Activated gamma-delta T cell (primary cell): ENCODE results near the gene ZBTB20.

Experiments
- DNase-seq: peaks from one replicate; lab custom pipeline; 2025; lab: John Stamatoyannopoulos, UW

The ZBTB20 gene

GRCh38 chr3:114674036-114674435, 473.1 kb downstream of the ZBTB20 start:
- DNase-seq = no peak

- DNase-seq = no peak
Observed at GRCh38 chr3:114673481-114673880, 473.6 kb downstream of the ZBTB20 start.

DNA sequence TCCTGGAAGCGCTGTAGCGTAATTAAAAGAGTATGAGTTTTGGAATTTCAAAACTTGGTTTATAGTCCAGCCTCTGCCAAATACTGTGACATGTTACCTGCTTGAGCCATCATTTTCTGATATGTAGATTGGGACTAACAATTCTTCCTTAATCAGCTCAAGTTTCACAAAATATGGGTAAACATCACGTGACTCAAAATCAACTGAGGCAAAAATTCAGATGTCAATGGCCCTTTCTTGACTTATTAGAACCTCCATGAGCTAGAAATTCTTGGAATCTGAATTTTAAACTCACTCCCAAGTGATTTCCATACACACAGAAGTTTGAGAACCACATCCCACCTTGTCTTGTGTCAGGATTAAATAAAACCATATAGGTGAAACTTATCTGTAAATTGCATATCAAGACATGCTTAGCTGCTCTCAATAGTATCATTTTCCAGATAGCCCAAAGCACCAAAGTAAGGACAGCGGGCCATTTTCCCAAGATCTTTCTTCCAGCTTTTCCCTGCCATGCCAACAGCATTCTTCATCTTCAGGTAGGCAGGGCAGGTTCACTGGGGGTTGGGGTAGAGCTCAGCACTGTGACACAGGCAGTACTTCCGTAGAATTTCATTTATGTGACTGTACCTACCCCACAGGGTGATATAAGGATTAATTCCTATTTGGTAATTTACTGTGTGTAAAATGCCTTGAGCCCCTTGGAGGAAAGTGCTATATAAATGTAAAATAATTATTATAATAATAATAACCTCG, 474.2 kb downstream of the ZBTB20 start:
- DNase-seq = no peak

- no peak for DNase-seq
Observed at GRCh38 chr3:114671741-114672510, 475.2 kb downstream of the ZBTB20 start.

DNA sequence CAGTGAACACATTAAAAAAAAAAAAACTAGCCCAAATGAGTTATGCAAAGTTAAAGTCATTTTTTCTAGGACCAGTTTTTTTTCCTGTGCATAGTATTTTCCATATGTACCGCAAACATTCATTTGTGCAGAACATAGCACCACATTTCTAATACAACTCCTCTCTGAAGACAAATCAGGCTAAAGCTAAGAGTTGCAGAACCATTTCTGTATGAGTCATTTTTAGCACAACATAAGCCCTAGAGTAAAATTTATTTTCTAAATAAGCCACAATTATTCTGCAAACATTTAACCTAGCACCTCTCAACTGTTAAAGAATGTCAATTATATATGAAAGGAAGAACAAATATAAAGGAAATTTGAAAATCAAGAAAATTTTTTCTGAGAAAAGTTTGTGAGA, 477.5 kb downstream of the ZBTB20 start:
- no peak for DNase-seq

DNA sequence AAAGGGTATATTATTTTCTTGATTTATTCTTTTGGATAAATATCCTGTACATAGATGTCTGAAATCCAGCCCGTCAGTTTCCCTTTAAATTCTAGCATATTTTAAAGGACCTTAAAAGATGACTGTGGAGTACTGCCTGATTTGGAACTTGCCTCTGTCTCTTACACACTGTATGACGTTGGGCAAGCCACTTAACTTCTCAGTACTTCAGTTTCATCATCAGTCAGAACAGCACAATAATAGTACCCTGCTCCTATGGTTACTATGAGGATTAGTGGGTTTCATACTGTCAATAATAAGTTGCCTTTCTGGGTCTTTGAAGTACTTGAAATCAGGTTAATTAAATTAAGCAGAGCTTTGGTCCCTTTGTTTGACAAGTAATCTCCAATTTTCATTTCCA, 479.0 kb downstream of the ZBTB20 start:
- DNase-seq = no peak

GRCh38 chr3:114666623-114667022, 480.5 kb downstream of the ZBTB20 start:
- DNase-seq = no peak

DNA sequence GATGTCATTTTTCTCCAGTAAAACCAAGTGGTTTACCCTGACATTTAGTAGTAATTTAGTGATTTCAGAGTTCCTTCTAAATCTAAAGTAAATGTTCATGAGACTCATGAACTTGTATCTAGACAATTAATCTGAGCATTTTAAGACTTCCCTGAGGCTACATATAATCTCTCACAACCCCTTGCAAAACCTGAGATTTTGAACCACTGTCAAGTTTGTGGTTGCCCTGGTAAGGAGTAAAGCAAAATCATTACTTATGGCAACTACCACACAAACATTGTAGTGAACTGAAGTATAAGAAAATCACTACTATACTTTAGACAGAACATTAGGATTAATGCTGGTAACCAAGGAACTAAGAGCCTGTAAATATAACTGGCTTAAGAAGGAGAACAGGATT, 483.1 kb downstream of the ZBTB20 start:
- DNase-seq = no peak

DNA sequence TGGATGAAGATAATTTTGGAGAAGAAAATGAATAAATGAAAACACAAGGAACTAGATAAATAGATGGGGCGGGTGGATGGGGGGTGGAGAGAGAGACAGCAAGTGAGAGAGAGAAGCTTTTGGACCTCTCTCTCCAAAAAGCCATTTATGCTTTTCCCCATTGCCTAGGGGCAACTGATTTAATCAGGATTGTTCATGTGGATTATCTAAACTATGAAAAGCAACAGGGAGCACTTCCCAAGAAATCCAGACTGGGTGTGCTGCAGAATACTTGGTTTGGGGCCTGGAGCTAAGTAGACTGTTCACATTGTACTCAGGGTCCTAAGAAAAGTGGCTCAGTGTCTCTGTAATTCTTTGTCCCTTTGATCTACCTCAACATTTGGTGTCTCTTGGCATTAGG, 486.3 kb downstream of the ZBTB20 start:
- DNase-seq = no peak

GRCh38 chr3:114660124-114660523, 487.0 kb downstream of the ZBTB20 start:
- DNase-seq = no peak

DNA sequence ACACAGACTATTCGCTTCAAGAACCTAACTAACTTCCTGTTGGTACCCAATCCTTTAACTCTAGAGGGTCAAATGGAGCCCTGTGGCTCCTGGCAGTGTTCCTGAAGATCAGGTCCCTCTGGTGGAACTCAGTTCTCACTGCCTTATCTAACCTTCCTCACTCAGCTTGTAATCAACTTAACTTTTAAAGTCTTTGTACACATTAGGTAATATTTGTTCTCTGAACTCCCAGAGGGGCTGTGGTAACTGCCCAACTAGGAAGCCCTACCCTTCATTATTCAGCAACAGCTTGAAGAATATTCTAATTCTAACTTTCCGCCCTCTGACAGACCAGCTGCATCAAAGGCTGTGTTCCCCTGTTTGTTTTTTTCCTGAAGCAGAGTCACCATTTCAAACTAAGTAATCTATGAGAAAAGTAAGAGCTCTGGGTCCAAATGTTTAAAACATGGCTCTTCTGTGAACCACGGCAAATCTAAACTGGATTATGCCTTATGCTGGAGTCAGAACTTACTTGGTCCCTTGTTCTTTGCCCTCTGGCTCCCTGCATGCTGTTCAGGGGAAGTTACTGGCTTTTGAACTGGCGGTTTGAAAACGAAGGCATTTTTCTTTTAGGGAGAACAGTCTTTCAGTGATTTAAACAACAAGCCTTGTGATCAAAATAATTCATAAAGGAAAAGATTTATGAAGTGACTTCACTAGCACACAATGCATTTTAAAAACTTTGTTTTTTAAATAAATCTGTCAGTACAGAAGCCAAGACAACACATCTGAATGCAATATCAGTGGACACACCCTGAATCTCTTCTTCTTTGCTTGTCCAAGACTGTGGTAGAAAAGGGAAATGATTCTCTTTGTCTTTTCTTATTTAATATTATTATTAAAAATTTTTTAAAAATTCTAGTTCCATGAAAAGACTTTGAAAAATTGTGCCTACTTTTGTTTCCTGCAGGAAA, 487.7 kb downstream of the ZBTB20 start:
- DNase-seq = no peak

GRCh38 chr3:114651555-114651954, 495.5 kb downstream of the ZBTB20 start:
- DNase-seq = no peak

DNA sequence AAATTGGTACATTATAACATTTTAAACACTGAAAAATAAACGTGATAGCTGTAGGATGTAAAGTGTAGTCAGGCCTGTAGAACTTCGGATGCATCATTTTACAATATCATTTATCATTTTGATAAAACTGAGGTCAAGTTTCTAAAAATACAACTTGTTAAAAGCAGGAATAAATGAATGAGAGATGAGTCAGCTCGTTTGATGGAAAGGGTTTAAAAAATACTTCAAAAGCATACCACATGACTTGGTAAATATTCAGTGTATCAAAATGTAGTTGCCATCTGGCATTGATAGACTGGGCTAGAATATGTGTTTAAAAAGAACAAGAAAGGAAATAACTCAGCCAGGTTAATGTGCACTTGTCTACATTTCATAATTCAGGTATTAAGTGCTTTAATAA, 496.3 kb downstream of the ZBTB20 start:
- no peak for DNase-seq

DNA sequence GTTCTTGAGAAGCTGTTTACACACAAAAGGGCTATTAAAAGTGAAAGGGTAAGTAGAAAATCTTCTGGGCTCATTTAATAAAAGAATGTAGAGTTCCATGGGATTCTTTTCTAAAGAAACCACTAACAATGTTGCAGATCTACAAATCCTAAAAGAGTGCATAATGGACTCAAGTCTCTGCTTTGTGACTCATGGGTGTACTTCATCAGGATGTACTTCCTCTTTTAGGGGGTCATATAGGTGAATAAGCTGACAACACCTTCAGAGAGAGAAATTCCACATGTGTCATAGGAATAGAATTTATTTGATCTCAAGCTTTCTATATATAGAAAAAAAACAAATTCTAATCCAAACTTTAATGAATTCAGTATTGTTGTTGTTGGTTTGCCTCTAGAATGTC, 497.8 kb downstream of the ZBTB20 start:
- no peak for DNase-seq

DNA sequence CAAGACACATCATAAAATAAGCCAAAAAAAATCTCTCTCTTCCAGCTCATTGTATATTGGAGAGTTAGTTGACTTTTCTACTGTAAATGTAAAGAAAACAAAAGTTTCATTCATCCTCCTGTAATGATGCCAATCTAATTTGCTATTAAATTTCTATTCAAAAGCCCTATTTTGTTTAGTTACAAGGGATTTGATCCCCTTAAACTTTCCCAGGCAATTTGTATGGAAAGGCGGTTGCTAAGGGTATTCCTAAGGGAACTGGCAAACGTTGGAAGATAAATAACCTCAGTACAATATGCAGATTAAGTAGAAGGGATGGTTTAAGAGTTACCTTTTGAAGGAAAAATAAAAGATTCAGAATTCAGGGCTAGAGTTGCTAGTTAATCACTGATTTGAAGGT, 500.6 kb downstream of the ZBTB20 start:
- DNase-seq = no peak

GRCh38 chr3:114645392-114645791, 501.7 kb downstream of the ZBTB20 start:
- no peak for DNase-seq

- DNase-seq = no peak
Observed at GRCh38 chr3:114644367-114644766, 502.7 kb downstream of the ZBTB20 start.

DNA sequence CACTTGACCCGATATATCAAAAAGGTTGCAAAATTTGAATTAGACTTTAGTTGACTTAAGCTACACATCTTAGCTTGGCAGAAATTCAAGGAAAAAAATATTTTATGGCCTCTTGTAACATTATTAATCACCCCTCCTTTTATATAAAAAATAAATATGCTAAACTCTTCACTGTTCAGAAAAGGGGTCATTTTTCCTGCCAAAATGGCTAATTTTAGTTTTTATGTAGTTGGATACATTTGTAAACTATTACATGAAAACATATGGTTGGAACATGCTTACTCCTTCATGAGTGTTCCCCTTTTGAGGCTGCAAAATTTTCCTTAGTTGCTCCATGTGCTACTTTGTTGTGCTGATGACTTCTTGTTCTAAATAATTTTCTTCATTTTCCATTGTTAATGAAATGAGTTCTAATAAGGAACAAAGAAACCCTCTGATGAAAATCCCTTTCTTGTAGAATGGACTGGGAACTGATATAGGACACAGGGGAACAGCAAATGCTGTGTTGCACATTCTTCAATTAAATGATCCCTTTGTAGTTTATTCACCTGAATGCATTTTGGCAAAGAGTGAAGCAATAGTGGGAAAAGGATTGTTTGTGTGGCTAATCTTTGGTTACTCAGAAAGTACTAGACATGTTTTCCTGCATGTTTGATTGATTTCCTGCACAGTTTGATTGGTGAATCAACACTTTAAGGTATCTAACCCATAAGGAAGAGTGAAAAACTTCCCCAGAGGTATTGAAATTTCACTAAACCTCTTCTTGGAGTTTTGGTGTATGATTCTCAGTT, 503.9 kb downstream of the ZBTB20 start:
- DNase-seq = no peak

DNA sequence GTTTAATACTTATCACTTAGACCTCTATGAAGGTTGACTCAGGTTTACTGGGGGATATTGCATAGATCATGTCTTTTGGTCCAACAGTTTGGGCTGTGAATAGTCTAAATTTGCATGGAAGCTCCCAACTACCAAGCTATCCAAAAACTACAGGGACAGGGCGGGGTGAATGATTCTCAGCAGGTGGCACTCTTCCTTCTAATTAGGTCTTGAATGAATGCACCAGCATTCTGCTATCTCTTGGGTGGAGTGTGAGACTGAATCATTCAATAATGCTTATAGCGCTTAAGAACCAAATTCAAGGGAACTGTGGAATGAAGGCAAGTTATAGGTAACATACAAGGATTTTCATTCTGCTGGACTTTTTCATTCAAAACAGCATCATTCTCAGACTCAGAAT, 507.0 kb downstream of the ZBTB20 start:
- DNase-seq = no peak

DNA sequence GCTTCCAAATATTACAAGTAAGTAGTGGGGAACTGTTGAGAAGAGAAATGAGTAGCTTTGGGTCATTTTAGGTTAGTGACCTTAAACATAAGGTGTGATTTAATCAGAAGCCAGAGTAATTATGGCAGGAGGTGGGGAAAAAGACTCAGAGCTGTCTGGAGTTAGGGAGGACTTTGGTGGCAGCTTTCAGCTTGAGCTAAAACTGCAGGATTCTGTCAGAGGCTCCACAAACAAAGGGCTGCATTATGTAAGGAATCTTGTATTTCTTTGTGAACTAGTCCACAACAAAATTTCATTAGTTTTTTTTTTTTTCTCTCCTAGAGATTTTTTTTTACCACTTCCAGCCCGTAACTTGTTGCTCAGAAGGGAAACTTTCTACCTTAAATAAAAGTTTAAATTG, 507.9 kb downstream of the ZBTB20 start:
- no peak for DNase-seq

GRCh38 chr3:114635878-114636277, 511.2 kb downstream of the ZBTB20 start:
- DNase-seq = no peak

GRCh38 chr3:114634635-114635034, 512.5 kb downstream of the ZBTB20 start:
- no peak for DNase-seq
